Activated gamma-delta T cell treated with Interleukin-2 at 50 U/mL for 16 hours (primary cell): ENCODE measurements around the gene SMIM11.
"Not testable (repeated sequence)": the region's sequence is repeated elsewhere in the genome, so short reads cannot be mapped to it uniquely, and the experiment has no call there.

Experiments
- DNase-seq: peaks from one replicate; pipeline ENCODE4 v3.0.0-alpha.2; 2020

SMIM11 gene

GRCh38 chr21:34374940-34375618 is at the start of gene SMIM11:
SMIM11 (plus strand) TSS chr21:34375507; CDS start chr21:34379505, 3,998 bp downstream.
- not testable (repeated sequence) for DNase-seq

- DNase-seq: no peak
Measured at GRCh38 chr21:34330055-34330454, 45.3 kb upstream of the SMIM11 start.

- DNase-seq: no peak
Measured at GRCh38 chr21:34331726-34332125, 43.6 kb upstream of the SMIM11 start.

- DNase-seq: no peak
Measured at GRCh38 chr21:34332347-34332746, 43.0 kb upstream of the SMIM11 start.

GRCh38 chr21:34333121-34333739 is 42.1 kb upstream of the SMIM11 start:
- DNase-seq: no peak

GRCh38 chr21:34335316-34335715 is 40.0 kb upstream of the SMIM11 start:
- no peak for DNase-seq

- no peak for DNase-seq
Measured at GRCh38 chr21:34336245-34336644, 39.1 kb upstream of the SMIM11 start.

- DNase-seq: no peak
Measured at GRCh38 chr21:34336756-34337391, 38.4 kb upstream of the SMIM11 start.

- DNase-seq: no peak
Measured at GRCh38 chr21:34337741-34338140, 37.6 kb upstream of the SMIM11 start.

- no peak for DNase-seq
Measured at GRCh38 chr21:34338226-34338625, 37.1 kb upstream of the SMIM11 start.

GRCh38 chr21:34340061-34340460 is 35.2 kb upstream of the SMIM11 start:
- DNase-seq: no peak

GRCh38 chr21:34342476-34342875 is 32.8 kb upstream of the SMIM11 start:
- no peak for DNase-seq

GRCh38 chr21:34343347-34343746 is 32.0 kb upstream of the SMIM11 start:
- no peak for DNase-seq

GRCh38 chr21:34343838-34344381 is 31.4 kb upstream of the SMIM11 start:
- no peak for DNase-seq

GRCh38 chr21:34344584-34344983 is 30.7 kb upstream of the SMIM11 start:
- no peak for DNase-seq

- no peak for DNase-seq
Measured at GRCh38 chr21:34345091-34345871, 30.0 kb upstream of the SMIM11 start.

- no peak for DNase-seq
Measured at GRCh38 chr21:34345892-34346291, 29.4 kb upstream of the SMIM11 start.

- no peak for DNase-seq
Measured at GRCh38 chr21:34348890-34349519, 26.3 kb upstream of the SMIM11 start.

- DNase-seq: peak; percentile 18
Measured at GRCh38 chr21:34351786-34352241, 23.5 kb upstream of the SMIM11 start.

GRCh38 chr21:34352556-34352955 is 22.8 kb upstream of the SMIM11 start:
- no peak for DNase-seq

GRCh38 chr21:34353182-34353581 is 22.1 kb upstream of the SMIM11 start:
- no peak for DNase-seq

- no peak for DNase-seq
Measured at GRCh38 chr21:34354836-34355235, 20.5 kb upstream of the SMIM11 start.

- no peak for DNase-seq
Measured at GRCh38 chr21:34355570-34355969, 19.7 kb upstream of the SMIM11 start.
